ENCODE results near the gene EVC2. TPM values are rescaled to one million over a fixed set of nuclear protein-coding genes. Genes with fewer than 3 reads are reported as not detected.

Gene EVC2
- total and polyA plus RNA-seq, 2 of the 4 experiments (the other 2 are of a cell fraction), result 2.7 to 5.9 TPM

- POLR2A ChIA-PET (ENCODE audit: unreplicated experiment), result no interaction called here
- Histone ChIP-seq H4K8ac (ENCODE audit: low read depth in 2 of 2, low read length in 2 of 2) (no peak overlapping the region), H2BK15ac (ENCODE audit: low read depth, low read length) (no peak overlapping the region), H2AK9ac (replicated peaks; ENCODE audit: low read depth, low read length, poor library complexity) (no peak overlapping the region), H3K14ac (replicated peaks; ENCODE audit: low read depth, low read length) (no peak overlapping the region), H2BK5ac (ENCODE audit: low read depth, low read length, poor library complexity, severe bottlenecking) (no peak overlapping the region), H4K20me1 (ENCODE audit: insufficient read depth, low read length) (no peaks in the 10 kb centered on the region), H3K27ac (ENCODE audit: insufficient read depth, low read length) (no peak overlapping the region), H3K9ac (ENCODE audit: low read depth, low read length) (no peak overlapping the region), H2AK5ac (ENCODE audit: low read depth, low read length) (no peak overlapping the region), H2BK120ac (ENCODE audit: low read depth, low read length) (no peak overlapping the region), H3K4me1 (ENCODE audit: control insufficient read depth, insufficient read depth, low read length) (no peaks in the 10 kb centered on the region), H3K79me1 (ENCODE audit: low read depth in 1 of 2, low read length in 2 of 2) (no peaks in the 10 kb centered on the region), H3K4me2 (ENCODE audit: low read depth, low read length) (no peak overlapping the region), H3K27me3 (ENCODE audit: control insufficient read depth, insufficient read depth, low read length) (no peaks in the 10 kb centered on the region), H3K9me3 (ENCODE audit: control insufficient read depth, insufficient read depth, low read length) (no peaks in the 10 kb centered on the region), H4K91ac (ENCODE audit: insufficient read depth, low read depth, low read length) (no peak overlapping the region), H3K9me1 (ENCODE audit: insufficient read depth, low read length) (no peaks in the 10 kb centered on the region; the same call in 1 of the 2 replicates), H2BK20ac (ENCODE audit: low read depth, low read length) (no peak overlapping the region), H2AFZ (replicated peaks; ENCODE audit: low read length, poor library complexity) (no peak overlapping the region), H3K36me3 (ENCODE audit: control insufficient read depth, insufficient read depth, low read length) (peaks cover 19% of the 10 kb centered on the region), H3K56ac (ENCODE audit: extremely low read depth, insufficient read depth, low read length) (no peak overlapping the region), H3K4ac (ENCODE audit: low read depth, low read length) (no peak overlapping the region), H3K18ac (ENCODE audit: low read depth, low read length) (no peak overlapping the region), H3K4me3 (ENCODE audit: insufficient read depth, low read depth, low read length) (no peak overlapping the region), H3K23ac (ENCODE audit: low read depth, low read length) (no peak overlapping the region), H4K5ac (ENCODE audit: low read depth, low read length) (no peak overlapping the region)
- no TSS peak for BruUV-seq (replicated peaks)
- TF ChIP-seq CTCF (conservative IDR thresholded peaks at IDR 0.05; ENCODE audit: low read depth, low read length) (no peak), SMC3 (IDR thresholded peaks at IDR 0.05; ENCODE audit: low read depth, low read length) (no peak), MAFK (IDR thresholded peaks at IDR 0.05; ENCODE audit: low read depth, low read length) (no peak), BHLHE40 (IDR thresholded peaks at IDR 0.05; ENCODE audit: low read depth, low read length) (no peak)
- ATAC-seq (ENCODE audit: low read depth), result no peak
- dilution Hi-C loops (cut with HindIII; ENCODE audit: low sequenced_read_pairs, unreplicated experiment), result no loop called here
- no CpG with 5 or more reads among the region's 1 CpG for WGBS, 2 experiments (ENCODE audit: extremely low coverage in 2 of 2, insufficient read length in 1 of 2)
- CTCF ChIA-PET, result no interaction called here
- in situ Hi-C loops (cut with MboI; ENCODE audit: low sequenced_read_pairs), result no loop called here
- intact Hi-C loops (cut with micrococcal nuclease), result no loop called here
- DNase-seq, result no peak
Observed at GRCh38 chr4:5588046-5588445, 120.3 kb downstream of the EVC2 start.

All from IMR-90 (cell line).